ENCODE data around the gene SPATA45.

DNA sequence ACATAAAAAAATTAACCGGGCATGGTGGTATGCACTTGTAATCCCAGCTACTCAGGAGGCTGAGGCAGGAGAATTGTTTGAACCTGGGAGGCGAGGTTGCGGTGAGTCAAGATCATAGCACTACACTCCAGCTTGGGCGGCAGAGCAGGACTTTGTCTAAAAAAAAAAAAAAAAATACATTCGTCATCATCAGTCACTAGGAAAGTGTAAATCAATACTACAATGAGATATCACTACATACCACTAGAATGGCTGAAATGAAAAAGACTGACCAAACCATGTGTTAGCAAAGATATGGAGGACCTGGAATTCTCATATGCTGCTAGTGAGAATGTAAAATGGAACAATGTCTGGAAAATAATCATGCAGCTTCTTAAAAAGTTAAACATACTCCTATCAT lies 9.3 kb downstream of the SPATA45 start:
- TF ChIP-seq SUZ12 (IDR thresholded peaks at IDR 0.05) (no peak), HDGF (IDR thresholded peaks at IDR 0.05; ENCODE audit: borderline replicate concordance) (no peak), TARDBP (IDR thresholded peaks at IDR 0.05) (no peak), ELF4 (IDR thresholded peaks at IDR 0.05) (no peak), BHLHE40 (IDR thresholded peaks at IDR 0.05; ENCODE audit: borderline replicate concordance) (no peak), NFRKB (IDR thresholded peaks at IDR 0.05) (no peak)
